Measurements from ENCODE around the gene HSP90AB1. TPM values are rescaled to one million over a fixed set of nuclear protein-coding genes. Genes with fewer than 3 reads are reported as not detected.

The HSP90AB1 gene
- total RNA-seq, 1 experiment from 2014 or later = 1,280 TPM

GRCh38 chr6:44254191-44255104, 7.5 kb downstream of the HSP90AB1 start:
- no TSS peak for BruUV-seq (replicated peaks)
- no peak overlapping the region for H3K9ac ChIP-seq (ENCODE audit: low read length)
- H3K27ac ChIP-seq (ENCODE audit: low read length) = no peak overlapping the region
- TF ChIP-seq EZH2phosphoT487 (IDR thresholded peaks at IDR 0.05; ENCODE audit: borderline replicate concordance, low read length) = no peak
- no peaks in the 10 kb centered on the region for H3K9me3 ChIP-seq (ENCODE audit: low read length)
- intact Hi-C loops (cut with micrococcal nuclease) = no loop called here
- no peak overlapping the region for H2AFZ ChIP-seq (ENCODE audit: low read length)
- peaks cover 37% of the 10 kb centered on the region for H3K4me1 ChIP-seq (ENCODE audit: insufficient read depth, low read length)
- POLR2A ChIA-PET (ENCODE audit: unreplicated experiment) = interaction anchor here (0.6 kb wide), 1 partner anchor 31 kb away, joined by 20 read pairs; the partner anchor contains the start of gene SLC29A1
- peaks cover 51% of the 10 kb centered on the region for H3K36me3 ChIP-seq (ENCODE audit: low read depth, low read length)
- H3K79me2 ChIP-seq (ENCODE audit: low read length) = peaks cover 49% of the 10 kb centered on the region
- ATAC-seq = no peak
- no peaks in the 10 kb centered on the region for H3K9me2 ChIP-seq (replicated peaks; ENCODE audit: low read length)
- peaks cover 64% of the 10 kb centered on the region for H4K20me1 ChIP-seq (ENCODE audit: low read length)
- H3K27me3 ChIP-seq (ENCODE audit: low read length) = no peaks in the 10 kb centered on the region
- H3K4me2 ChIP-seq (ENCODE audit: low read length) = peak overlapping the region; percentile 12; the same call in 1 of the 2 replicates
- no peak overlapping the region for H3K4me3 ChIP-seq (ENCODE audit: low read length)
- peaks cover 51% of the 10 kb centered on the region for H3F3A ChIP-seq (ENCODE audit: low read length, unreplicated experiment)
- no peak for DNase-seq
- CTCF ChIA-PET = no interaction called here

- no peak overlapping the region for H2AFZ ChIP-seq (ENCODE audit: low read length)
- H3K27me3 ChIP-seq (ENCODE audit: low read length) = no peaks in the 10 kb centered on the region
- peak overlapping the region; percentile 100 for H3K4me2 ChIP-seq (ENCODE audit: low read length)
- peaks cover 29% of the 10 kb centered on the region for H3K4me1 ChIP-seq (ENCODE audit: insufficient read depth, low read length)
- H4K20me1 ChIP-seq (ENCODE audit: low read length) = peaks cover 56% of the 10 kb centered on the region
- DNase-seq (peak; percentile 35), ATAC-seq (no peak)
- BruUV-seq (replicated peaks) = no TSS peak
- H3K27ac ChIP-seq (ENCODE audit: low read length) = no peak overlapping the region
- H3K9me3 ChIP-seq (ENCODE audit: low read length) = no peaks in the 10 kb centered on the region
- H3K9me2 ChIP-seq (replicated peaks; ENCODE audit: low read length) = no peaks in the 10 kb centered on the region
- peaks cover 43% of the 10 kb centered on the region for H3K36me3 ChIP-seq (ENCODE audit: low read depth, low read length)
- CTCF ChIA-PET = interaction anchor here (0.5 kb wide), 1 partner anchor 35 kb away, joined by 3 read pairs; no protein-coding TSS in a partner anchor
- H3F3A ChIP-seq (ENCODE audit: low read length, unreplicated experiment) = peaks cover 43% of the 10 kb centered on the region
- POLR2A ChIA-PET (ENCODE audit: unreplicated experiment) = no interaction called here
- intact Hi-C loops (cut with micrococcal nuclease) = no loop called here
- TF ChIP-seq CTCF (conservative IDR thresholded peaks at IDR 0.05; ENCODE audit: low read depth, low read length) (no peak), EZH2 (IDR thresholded peaks at IDR 0.05; ENCODE audit: low read length, unreplicated experiment) (no peak), EZH2phosphoT487 (IDR thresholded peaks at IDR 0.05; ENCODE audit: borderline replicate concordance, low read length) (no peak)
- no peak overlapping the region for H3K9ac ChIP-seq (ENCODE audit: low read length)
- H3K4me3 ChIP-seq (ENCODE audit: low read length) = peak overlapping the region; percentile 81; the same call in 1 of the 2 replicates
- H3K79me2 ChIP-seq (ENCODE audit: low read length) = peaks cover 41% of the 10 kb centered on the region
Measured at GRCh38 chr6:44255105-44255808, 8.4 kb downstream of the HSP90AB1 start.

All from PC-3 (cell line).